Measurements from ENCODE around the gene SP140.
"Not testable (repeated sequence)": the region's sequence is repeated elsewhere in the genome, so short reads cannot be mapped to it uniquely, and the experiment has no call there.

The SP140 gene

GRCh38 chr2:230295192-230295591 is 69.7 kb downstream of the SP140 start:
- no peak for DNase-seq

- no peak for DNase-seq
Measured at GRCh38 chr2:230296917-230297316, 71.4 kb downstream of the SP140 start.

GRCh38 chr2:230299618-230300017 is 74.1 kb downstream of the SP140 start:
- no peak for DNase-seq

- DNase-seq, result no peak
Measured at GRCh38 chr2:230305416-230306275, 80.1 kb downstream of the SP140 start.

- no peak for DNase-seq
Measured at GRCh38 chr2:230306474-230306873, 80.9 kb downstream of the SP140 start.

- DNase-seq, result no peak
Measured at GRCh38 chr2:230307485-230307884, 81.9 kb downstream of the SP140 start.

- DNase-seq, result no peak
Measured at GRCh38 chr2:230308402-230309000, 83.0 kb downstream of the SP140 start.

GRCh38 chr2:230310792-230311191 is 85.3 kb downstream of the SP140 start:
- not testable (repeated sequence) for DNase-seq

- DNase-seq, result not testable (repeated sequence)
Measured at GRCh38 chr2:230311634-230312033, 86.1 kb downstream of the SP140 start.

GRCh38 chr2:230312638-230313037 is 87.1 kb downstream of the SP140 start:
- no peak for DNase-seq

GRCh38 chr2:230317366-230317765 is 91.8 kb downstream of the SP140 start:
- no peak for DNase-seq

GRCh38 chr2:230318190-230319121 is 92.9 kb downstream of the SP140 start:
- no peak for DNase-seq

- DNase-seq, result peak; percentile 36 to 48
Measured at GRCh38 chr2:230319211-230319862, 93.8 kb downstream of the SP140 start.

- DNase-seq, result no peak
Measured at GRCh38 chr2:230321031-230321430, 95.5 kb downstream of the SP140 start.

GRCh38 chr2:230322561-230323384 is 97.2 kb downstream of the SP140 start:
- no peak for DNase-seq

- no peak for DNase-seq
Measured at GRCh38 chr2:230323385-230324106, 98.0 kb downstream of the SP140 start.

- no peak for DNase-seq
Measured at GRCh38 chr2:230324503-230324902, 99.0 kb downstream of the SP140 start.

GRCh38 chr2:230325316-230326243 is 100.0 kb downstream of the SP140 start:
- DNase-seq, result no peak

GRCh38 chr2:230326453-230327417 is 101.2 kb downstream of the SP140 start, which contains the start of gene SP140L:
Gene SP140L, plus strand, starts transcription at chr2:230327193. Its CDS starts 77 bp downstream, at chr2:230327270.
- peak; percentile 54 to 60 for DNase-seq
